GM12878 (cell line): ENCODE results near the gene MRTFB. TPM values are rescaled to one million over a fixed set of nuclear protein-coding genes. Genes with fewer than 3 reads are reported as not detected.

Experiments used
- ATAC-seq: fragments of 200-7000 bp; cut with Tn5 transposase; 3 replicates; pipeline ENCODE4 v1.9.1; 2020; ENCODE audit warnings: mild to moderate bottlenecking, moderate library complexity
- BruUV-seq: library from RNA; stranded (reverse); fragments of 400-500 nt; replicated peaks from 2 replicates; lab custom pipeline; 2021; lab: Mats Ljungman, UMichigan
- CTCF ChIA-PET: fragments of 300-600 bp; sonication (Branson Sonifier 250); formaldehyde crosslinking; extraction: SDS; loops from one replicate; lab custom pipeline; 2021; ENCODE audit warnings: inconsistent platforms; lab: Yijun Ruan, JAX
- POLR2A ChIA-PET: fragments of 350-600 bp; formaldehyde crosslinking; extraction: SDS; loops from one replicate; lab custom pipeline; 2021; ENCODE audit warnings: inconsistent platforms; lab: Charles Lee
- RAD21 ChIA-PET: fragments of 300-600 bp; sonication (Branson Sonifier 250); formaldehyde crosslinking; loops from one replicate; lab custom pipeline; 2023; ENCODE audit warnings: antibody characterized with exemption; ENCODE audit not compliant: unreplicated experiment; lab: Charles Lee
- SMC1A ChIA-PET: fragments of 300-600 bp; sonication (Branson Sonifier 250); formaldehyde crosslinking; loops from one replicate; lab custom pipeline; 2023; ENCODE audit not compliant: unreplicated experiment, uncharacterized antibody; lab: Charles Lee
- DNase-seq: peaks from one replicate; pipeline ENCODE4 v3.0.0-alpha.2; 2011; ENCODE audit warnings: low read depth, low spot score
- FAIRE-seq: peaks from 3 replicates; lab custom pipeline; 2011; peaks lifted over from hg19 to GRCh38; lab: Jason Lieb, UNC
- H2AFZ ChIP-seq: 2 replicates; pipeline ENCODE4 v1.6.0; 2011; ENCODE audit warnings: low read depth, low read length, control low read depth; ENCODE audit not compliant: control insufficient read depth
- H3K27ac ChIP-seq: 2 replicates; pipeline ENCODE4 v1.5.1; 2011; ENCODE audit warnings: control low read depth; ENCODE audit not compliant: control insufficient read depth, insufficient read depth
- H3K27me3 ChIP-seq, 2 experiments: replicated peaks in 1 of 2; 2 replicates each; pipeline versions ENCODE4 v1.6.0 to v1.6.1; 2011; ENCODE audit warnings: low read length in 1 of 2; ENCODE audit not compliant: control insufficient read depth in 2 of 2, insufficient read depth in 2 of 2
- H3K36me3 ChIP-seq, 2 experiments: 2 replicates each; pipeline ENCODE4 v1.5.1; 2011; ENCODE audit warnings: low read length in 1 of 2; ENCODE audit not compliant: control insufficient read depth in 2 of 2, insufficient read depth in 2 of 2
- H3K4me1 ChIP-seq: 2 replicates; pipeline ENCODE4 v1.6.1; 2011; ENCODE audit warnings: mild to moderate bottlenecking, low read length, moderate library complexity, mixed read lengths; ENCODE audit not compliant: control insufficient read depth, insufficient read depth
- H3K4me2 ChIP-seq: 2 replicates; pipeline ENCODE4 v1.6.0; 2011; ENCODE audit warnings: control low read depth; ENCODE audit not compliant: control insufficient read depth, insufficient read depth
- H3K4me3 ChIP-seq: fragments of 200-600 bp; sonication (generic); 2 replicates; pipeline ENCODE4 v1.5.1; 2016
- H3K79me2 ChIP-seq: 2 replicates; pipeline ENCODE4 v1.6.0; 2011; ENCODE audit warnings: low read length; ENCODE audit not compliant: control insufficient read depth, insufficient read depth
- H3K9ac ChIP-seq: 2 replicates; pipeline ENCODE4 v1.8.0; 2011; ENCODE audit warnings: low read length, control low read depth, mixed read lengths; ENCODE audit not compliant: control insufficient read depth, insufficient read depth
- H3K9me3 ChIP-seq: replicated peaks from 3 replicates; pipeline ENCODE4 v1.5.1; 2011; ENCODE audit warnings: mild to moderate bottlenecking, low read length; ENCODE audit not compliant: control insufficient read depth, insufficient read depth
- H4K20me1 ChIP-seq: 2 replicates; pipeline ENCODE4 v1.6.0; 2011; ENCODE audit not compliant: control insufficient read depth, insufficient read depth
- BACH1 ChIP-seq: fragments of 450-650 bp; IDR thresholded peaks from 2 replicates; pipeline ENCODE4 v1.6.1; 2017; ENCODE audit warnings: mild to moderate bottlenecking, borderline replicate concordance
- BHLHE40 ChIP-seq, 2 experiments: fragments of 450-650 bp in 1 of 2; IDR thresholded peaks; 2 replicates each; pipeline ENCODE4 v1.6.1; 2011 to 2017; ENCODE audit warnings: low read depth in 2 of 2, borderline replicate concordance in 1 of 2, improper control_type of control experiment in 1 of 2, low read length in 1 of 2, mild to moderate bottlenecking in 1 of 2
- CREB1 ChIP-seq: IDR thresholded peaks from 2 replicates; pipeline ENCODE4 v1.6.1; 2012; ENCODE audit warnings: low read depth, mild to moderate bottlenecking, inconsistent platforms
- CTCF ChIP-seq, 3 experiments: IDR thresholded peaks in 2 of 3; conservative IDR thresholded peaks in 1 of 3; 2 replicates each; pipeline ENCODE4 v1.5.1; 2011; ENCODE audit warnings: low read depth in 3 of 3, low read length in 3 of 3, mild to moderate bottlenecking in 3 of 3, control low read depth in 2 of 3, moderate library complexity in 2 of 3, inconsistent platforms in 1 of 3, mixed read lengths in 1 of 3; ENCODE audit not compliant: control insufficient read depth in 2 of 3, insufficient read depth in 1 of 3; ENCODE audit errors: extremely low read depth in 1 of 3
- DPF2 ChIP-seq: fragments of 450-650 bp; IDR thresholded peaks from 2 replicates; pipeline ENCODE4 v1.6.1; 2017; ENCODE audit warnings: mild to moderate bottlenecking
- IKZF2 ChIP-seq, 2 experiments: fragments of 450-650 bp; IDR thresholded peaks; 2 replicates each; pipeline ENCODE4 v1.6.1; 2017; ENCODE audit warnings: mild to moderate bottlenecking in 2 of 2, moderate library complexity in 2 of 2
- MEF2B ChIP-seq: fragments of 450-650 bp; IDR thresholded peaks from 2 replicates; pipeline ENCODE4 v1.6.1; 2018; ENCODE audit warnings: mild to moderate bottlenecking, moderate library complexity; ENCODE audit not compliant: partially characterized antibody, poor library complexity, severe bottlenecking
- MLLT1 ChIP-seq: fragments of 450-650 bp; IDR thresholded peaks from 2 replicates; pipeline ENCODE4 v1.6.1; 2016; ENCODE audit warnings: mild to moderate bottlenecking
- NFYB ChIP-seq: IDR thresholded peaks from 2 replicates; pipeline ENCODE4 v1.6.1; 2011; ENCODE audit warnings: low read depth, mild to moderate bottlenecking, low read length, improper control_type of control experiment, moderate library complexity; ENCODE audit not compliant: insufficient read depth
- NR2F1 ChIP-seq: fragments of 450-650 bp; conservative IDR thresholded peaks from 2 replicates; pipeline ENCODE4 v1.6.1; 2017; ENCODE audit warnings: mild to moderate bottlenecking
- PAX5 ChIP-seq: IDR thresholded peaks from 2 replicates; pipeline ENCODE4 v1.6.1; 2011; ENCODE audit warnings: low read depth, low read length, borderline replicate concordance
- PAX8 ChIP-seq: fragments of 450-650 bp; IDR thresholded peaks from 2 replicates; pipeline ENCODE4 v1.6.1; 2017; ENCODE audit warnings: mild to moderate bottlenecking, moderate library complexity
- POLR2A ChIP-seq: IDR thresholded peaks from 2 replicates; pipeline ENCODE4 v1.6.1; 2011; ENCODE audit warnings: low read depth, mild to moderate bottlenecking, low read length
- RELA ChIP-seq: fragments of 450-650 bp; IDR thresholded peaks from 2 replicates; pipeline ENCODE4 v1.8.0; 2014; ENCODE audit warnings: borderline replicate concordance; ENCODE audit not compliant: partially characterized antibody
- TAF1 ChIP-seq: IDR thresholded peaks from 2 replicates; pipeline ENCODE4 v1.6.1; 2011; ENCODE audit warnings: mild to moderate bottlenecking, low read depth, low read length, borderline replicate concordance
- TCF12 ChIP-seq: IDR thresholded peaks from 2 replicates; pipeline ENCODE4 v1.6.1; 2011; ENCODE audit warnings: low read depth, mild to moderate bottlenecking, low read length
- WGBS: methylation state at CpG from one replicate; pipeline ENCODE4 v1.1.6; 2016; ENCODE audit warnings: low lambda C conversion rate; ENCODE audit not compliant: insufficient replicate concordance, insufficient coverage; ENCODE audit errors: missing lambda C conversion rate; 5-methylcytosine and 5-hydroxymethylcytosine counted together
- in situ Hi-C: fragments of 300-500 bp; cut with MboI; formaldehyde crosslinking; loops from 9 replicates; pipeline ENCODE4 v1.14.3; 2018; ENCODE audit warnings: mixed read lengths
- intact Hi-C: fragments of 100-400 bp; cut with micrococcal nuclease; formaldehyde crosslinking; loops from one replicate; pipeline ENCODE4 v1.14.2; 2022; ENCODE audit not compliant: unreplicated experiment
- polyA plus RNA-seq, 11 experiments: library from polyadenylated mRNA; depleted of rRNA in 4 of 11; unstranded in 6 of 11; stranded (reverse) in 5 of 11; fragments of >200 nt; fragmentation: Nextera tagmentation in 4 of 11; fragmentation: Illumina TruSeq in 1 of 11; extraction: Ambion mirVana in 4 of 11; extraction: Trizol in 1 of 11; gene quantifications; 1 replicate in 1 of 11; 2 replicates in 10 of 11; pipeline versions ENCODE4 v1.2.1 to v1.2.3, GENCODE V29; 2011 to 2016; ENCODE audit warnings: inconsistent platforms in 2 of 11, missing spikeins in 2 of 11, low read depth in 1 of 11
- total RNA-seq, 4 experiments: library from RNA; depleted of rRNA in 3 of 4; stranded (reverse); fragments of >200 nt in 3 of 4; fragmentation: Illumina TruSeq in 1 of 4; extraction: Trizol in 1 of 4; gene quantifications; 2 replicates each; pipeline versions ENCODE4 v1.2.1 to v1.2.3, GENCODE V29; 2013 to 2021
- TF ChIP-seq, protein P1 (sequence below): fragments of 450-650 bp; IDR thresholded peaks from 2 replicates; pipeline ENCODE4 v1.6.1; 2018; ENCODE audit warnings: borderline replicate concordance, mild to moderate bottlenecking; ENCODE audit not compliant: partially characterized antibody
- TF ChIP-seq, protein P2 (sequence below): IDR thresholded peaks from 2 replicates; pipeline ENCODE4 v1.6.1; 2012; ENCODE audit warnings: low read depth, low read length, improper control_type of control experiment

The MRTFB gene
- total and polyA plus RNA-seq, 10 of the 15 experiments (the other 5 are each of a cell fraction or from before 2014, with no cell fraction given): 2.1 to 14.3 (median 8.0) TPM

GRCh38 chr16:14302031-14302398 lies 230.9 kb downstream of the MRTFB start:
- Histone ChIP-seq H3K9ac (peak overlapping the region; percentile 92), H3K27me3 (no peaks in the 10 kb centered on the region), H2AFZ (no peak overlapping the region), H3K9me3 (no peaks in the 10 kb centered on the region; the same call in 2 of the 3 replicates), H4K20me1 (no peaks in the 10 kb centered on the region), H3K79me2 (peaks cover 51% of the 10 kb centered on the region), H3K4me2 (no peak overlapping the region), H3K27ac (peak overlapping the region; percentile 92), H3K4me1 (peaks cover 12% of the 10 kb centered on the region), H3K4me3 (peak overlapping the region; percentile 91), H3K36me3 (no peaks in the 10 kb centered on the region)
- SMC1A ChIA-PET: interaction anchor here (0.7 to 1.9 kb wide), 5 partner anchors 14 to 225 kb away, joined by 3 to 31 read pairs (median 5); no protein-coding TSS in a partner anchor
- 0% methylated on average over 6 of the region's 37 CpGs for WGBS
- no TSS peak for BruUV-seq
- ATAC-seq (peak; percentile 75), DNase-seq (no peak), FAIRE-seq (no peak)
- CTCF ChIA-PET: interaction anchor here (0.9 to 3.8 kb wide), 8 partner anchors 8 to 379 kb away, joined by 3 to 85 read pairs (median 8); no protein-coding TSS in a partner anchor
- intact Hi-C loops (loop anchor here (5.0 to 10.0 kb wide), 2 partner anchors 303 to 330 kb away; partner anchors contain the start of genes BFAR and PARN), in situ Hi-C loops (no loop called here)
- RAD21 ChIA-PET: interaction anchor here (0.9 to 3.3 kb wide), 7 partner anchors 9 to 332 kb away, joined by 4 to 34 read pairs (median 10); no protein-coding TSS in a partner anchor
- POLR2A ChIA-PET: interaction anchor here (0.6 kb wide), 1 partner anchor 226 kb away, joined by 3 read pairs; no protein-coding TSS in a partner anchor
- TF ChIP-seq CTCF (IDR thresholded peaks at IDR 0.05 in 2 of 3, conservative IDR thresholded peaks at IDR 0.05 in 1 of 3; ENCODE audit: control insufficient read depth in 2 of 3, extremely low read depth in 1 of 3, insufficient read depth in 1 of 3, low read depth in 3 of 3, low read length in 3 of 3) (no peak), CREB1 (0 out of 2 replicates have a peak, but pooled peaks have one; percentile 15), BHLHE40 (IDR thresholded peaks at IDR 0.05; ENCODE audit: borderline replicate concordance in 1 of 2, low read depth in 2 of 2, low read length in 1 of 2) (peak in 1 of 2 experiments; percentile 36; a peak in 1 of 4 replicates), TAF1 (peak; percentile 51; the same call in 1 of the 2 replicates), IKZF2 (IDR thresholded peaks at IDR 0.05) (no peak), DPF2 (no peak), RELA (no peak), POLR2A (peak; percentile 48), PAX5 (peak; percentile 83), NFYB (peak; percentile 26; the same call in 1 of the 2 replicates), MLLT1 (no peak), BACH1 (0 out of 2 replicates have a peak, but pooled peaks have one; percentile 31), NR2F1 (no peak), TCF12 (0 out of 2 replicates have a peak, but pooled peaks have one; percentile 6), MEF2B (no peak), PAX8 (no peak)
- TF ChIP-seq, protein P1, sequence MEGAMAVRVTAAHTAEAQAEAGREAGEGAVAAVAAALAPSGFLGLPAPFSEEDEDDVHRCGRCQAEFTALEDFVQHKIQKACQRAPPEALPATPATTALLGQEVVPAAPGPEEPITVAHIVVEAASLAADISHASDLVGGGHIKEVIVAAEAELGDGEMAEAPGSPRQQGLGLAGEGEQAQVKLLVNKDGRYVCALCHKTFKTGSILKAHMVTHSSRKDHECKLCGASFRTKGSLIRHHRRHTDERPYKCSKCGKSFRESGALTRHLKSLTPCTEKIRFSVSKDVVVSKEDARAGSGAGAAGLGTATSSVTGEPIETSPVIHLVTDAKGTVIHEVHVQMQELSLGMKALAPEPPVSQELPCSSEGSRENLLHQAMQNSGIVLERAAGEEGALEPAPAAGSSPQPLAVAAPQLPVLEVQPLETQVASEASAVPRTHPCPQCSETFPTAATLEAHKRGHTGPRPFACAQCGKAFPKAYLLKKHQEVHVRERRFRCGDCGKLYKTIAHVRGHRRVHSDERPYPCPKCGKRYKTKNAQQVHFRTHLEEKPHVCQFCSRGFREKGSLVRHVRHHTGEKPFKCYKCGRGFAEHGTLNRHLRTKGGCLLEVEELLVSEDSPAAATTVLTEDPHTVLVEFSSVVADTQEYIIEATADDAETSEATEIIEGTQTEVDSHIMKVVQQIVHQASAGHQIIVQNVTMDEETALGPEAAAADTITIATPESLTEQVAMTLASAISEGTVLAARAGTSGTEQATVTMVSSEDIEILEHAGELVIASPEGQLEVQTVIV: no peak
- TF ChIP-seq, protein P2, sequence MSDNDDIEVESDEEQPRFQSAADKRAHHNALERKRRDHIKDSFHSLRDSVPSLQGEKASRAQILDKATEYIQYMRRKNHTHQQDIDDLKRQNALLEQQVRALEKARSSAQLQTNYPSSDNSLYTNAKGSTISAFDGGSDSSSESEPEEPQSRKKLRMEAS: 0 out of 2 replicates have a peak, but pooled peaks have one; percentile 18
